T-helper 2 cell treated with Interferon-gamma antibody and Interleukin-4, amounts not matched to agents 100 ng/mL and 5 ng/mL, for 36 hours (primary cell): Measurements from ENCODE around the gene NR5A1. TPM values are rescaled to one million over a fixed set of nuclear protein-coding genes. Genes with fewer than 3 reads are reported as not detected.

Experiments used
- intact Hi-C: fragments of 100-400 bp; cut with micrococcal nuclease; formaldehyde crosslinking; loops from one replicate; pipeline ENCODE4 v1.15.1; 2023
- total RNA-seq: library from RNA; stranded (reverse); gene quantifications from 2 replicates; pipeline ENCODE4 v1.2.3, GENCODE V29; 2022

NR5A1 gene
- total RNA-seq, 1 donor from 2014 or later = not detected

DNA sequence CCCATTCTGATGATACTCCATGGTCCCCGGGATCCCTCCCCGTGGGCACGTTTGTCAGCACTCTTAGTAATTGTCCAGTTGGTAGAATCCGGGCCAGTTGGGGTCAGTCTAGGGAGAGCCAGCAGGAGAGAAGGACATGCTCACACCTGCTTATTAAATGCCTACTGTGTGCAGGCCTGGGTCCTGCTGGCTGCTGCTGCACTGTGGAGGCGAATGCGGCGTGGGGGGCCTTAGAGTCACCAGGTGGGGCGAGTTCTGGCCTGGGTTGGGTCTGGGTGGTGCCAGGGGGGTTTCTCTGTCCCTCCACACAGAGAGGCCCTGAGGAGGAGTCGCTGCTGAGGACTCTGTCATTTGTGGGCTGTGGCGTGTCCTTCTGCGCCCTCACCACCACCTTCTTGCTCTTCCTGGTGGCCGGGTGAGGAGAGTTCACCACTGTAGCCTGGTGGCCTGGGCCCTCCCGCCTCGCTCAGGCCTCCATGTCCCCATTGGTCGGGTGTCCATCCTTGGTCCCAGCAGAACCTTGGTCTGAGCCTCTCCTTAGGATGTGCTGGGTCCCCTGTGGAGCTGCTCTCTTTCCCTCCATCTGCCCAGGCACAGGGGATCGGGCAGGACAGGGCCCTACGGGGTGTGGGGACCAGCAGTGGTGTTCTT, 39.7 kb downstream of the NR5A1 start:
- intact Hi-C loops = no loop called here

DNA sequence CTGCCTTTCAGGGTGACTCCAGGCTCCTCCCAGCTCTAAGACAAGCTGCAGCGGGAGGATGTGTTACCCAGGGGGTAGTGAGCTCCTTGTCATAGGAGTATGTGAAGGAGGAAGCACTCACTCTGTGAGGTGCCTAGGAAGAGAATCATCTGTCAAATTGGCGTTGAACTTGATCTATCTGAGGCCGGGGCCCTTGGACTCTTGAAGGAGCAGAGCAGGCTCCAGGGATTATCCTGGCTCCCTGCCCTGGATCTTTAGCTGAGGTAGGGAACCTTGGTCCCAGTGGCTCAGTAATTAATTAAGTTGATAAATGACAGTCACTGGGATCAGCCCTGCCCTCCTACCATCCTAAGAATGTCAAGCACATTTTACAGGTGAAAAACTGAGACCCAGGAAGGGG, 41.5 kb downstream of the NR5A1 start:
- intact Hi-C loops = no loop called here

- intact Hi-C loops = no loop called here
These were observed 44.5 kb downstream of the NR5A1 start for GRCh38 chr9:124462739-124463138.

DNA sequence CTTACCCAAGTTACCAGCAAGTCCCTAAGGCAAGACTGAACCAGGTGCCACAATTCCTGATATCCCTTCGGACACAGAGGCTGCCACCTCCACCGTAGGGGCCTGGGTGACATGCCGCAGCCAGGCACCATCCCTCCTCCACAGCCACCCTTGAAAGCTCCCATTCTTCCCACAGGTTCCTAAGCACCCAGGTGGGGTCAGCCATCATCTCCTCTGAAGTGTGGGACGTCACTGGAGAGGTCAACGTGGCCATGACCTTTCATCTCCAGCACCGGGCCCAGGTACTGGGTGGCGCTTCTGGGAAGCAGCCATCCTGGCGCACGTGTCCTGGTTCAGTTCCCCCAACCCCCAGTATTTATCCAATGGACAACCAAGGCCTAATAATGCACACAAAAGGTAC, 48.8 kb downstream of the NR5A1 start:
- intact Hi-C loops = no loop called here

GRCh38 chr9:124457887-124458431, 49.2 kb downstream of the NR5A1 start:
- intact Hi-C loops = no loop called here

- intact Hi-C loops = no loop called here
These were observed 49.9 kb downstream of the NR5A1 start for GRCh38 chr9:124457079-124457886.

GRCh38 chr9:124456341-124457078, 50.7 kb downstream of the NR5A1 start:
- intact Hi-C loops = no loop called here

DNA sequence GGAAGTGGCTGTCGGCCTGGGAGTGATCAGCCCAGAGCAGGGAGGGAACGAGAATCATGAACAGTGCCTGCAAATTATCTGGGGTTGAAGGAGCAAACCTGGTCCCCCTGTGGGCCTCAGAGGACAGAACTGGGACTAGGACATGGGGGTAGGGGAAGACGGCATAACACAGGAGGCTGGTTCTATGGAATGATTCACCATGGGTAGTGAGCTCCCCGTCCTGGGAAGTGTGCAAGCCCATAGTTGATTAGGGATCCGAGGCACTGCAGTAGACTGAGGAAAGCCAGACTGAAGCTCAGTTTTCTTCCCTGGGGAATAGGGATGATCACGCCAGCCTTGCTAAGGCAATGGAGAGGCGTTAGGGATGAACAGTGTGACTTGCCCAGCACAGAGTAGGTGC, 51.4 kb downstream of the NR5A1 start:
- intact Hi-C loops = no loop called here

DNA sequence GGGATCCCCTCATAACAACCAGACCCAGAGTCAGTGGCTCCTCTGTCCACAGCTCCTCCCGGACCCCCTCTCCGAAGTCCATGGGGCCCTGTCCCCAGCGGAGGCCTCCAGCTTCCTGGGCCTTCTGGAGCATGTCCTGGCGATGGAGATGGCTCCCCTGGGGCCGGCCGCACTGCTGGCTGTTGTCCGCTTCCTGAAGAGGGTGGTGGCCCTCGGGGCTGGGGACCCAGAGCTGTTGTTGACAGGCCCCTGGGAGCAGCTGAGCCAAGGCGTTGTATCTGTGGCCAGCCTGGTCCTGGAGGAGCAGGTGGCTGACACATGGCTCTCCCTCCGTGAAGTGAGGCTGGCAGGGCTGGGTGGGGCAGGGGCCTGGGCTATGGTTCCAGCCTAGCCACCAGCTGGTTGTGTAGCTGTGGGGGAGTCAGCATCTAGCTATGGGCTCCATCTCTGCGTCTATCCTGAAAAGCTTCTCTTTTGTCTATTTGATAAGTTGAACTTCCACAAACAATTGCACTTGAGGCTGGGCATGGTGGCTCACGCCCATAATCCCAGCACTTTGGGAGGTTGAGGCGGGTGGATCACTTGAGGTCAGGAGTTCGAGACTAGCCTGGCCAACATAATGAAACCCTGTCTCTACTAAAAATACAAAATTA, 52.3 kb downstream of the NR5A1 start:
- intact Hi-C loops = no loop called here

DNA sequence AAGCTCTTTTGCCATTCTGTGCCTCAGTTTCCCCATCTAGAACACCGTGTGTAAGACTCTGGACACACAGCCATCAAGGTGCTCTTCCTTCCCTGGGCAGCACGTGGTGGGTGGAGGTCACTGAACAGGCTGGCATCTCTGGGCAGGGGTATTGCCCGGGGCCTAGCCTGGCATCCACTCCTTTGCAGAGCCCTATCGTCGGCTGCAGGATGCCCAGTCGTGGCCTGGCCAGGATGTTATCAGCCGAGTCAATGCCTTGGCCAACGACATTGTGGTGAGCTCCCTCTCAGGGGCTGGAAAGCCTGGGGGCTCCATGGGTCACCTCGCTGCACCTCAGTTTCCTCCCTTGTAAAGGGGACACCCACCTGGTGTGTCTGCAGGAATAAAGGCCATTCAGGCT, 52.9 kb downstream of the NR5A1 start:
- intact Hi-C loops = no loop called here

DNA sequence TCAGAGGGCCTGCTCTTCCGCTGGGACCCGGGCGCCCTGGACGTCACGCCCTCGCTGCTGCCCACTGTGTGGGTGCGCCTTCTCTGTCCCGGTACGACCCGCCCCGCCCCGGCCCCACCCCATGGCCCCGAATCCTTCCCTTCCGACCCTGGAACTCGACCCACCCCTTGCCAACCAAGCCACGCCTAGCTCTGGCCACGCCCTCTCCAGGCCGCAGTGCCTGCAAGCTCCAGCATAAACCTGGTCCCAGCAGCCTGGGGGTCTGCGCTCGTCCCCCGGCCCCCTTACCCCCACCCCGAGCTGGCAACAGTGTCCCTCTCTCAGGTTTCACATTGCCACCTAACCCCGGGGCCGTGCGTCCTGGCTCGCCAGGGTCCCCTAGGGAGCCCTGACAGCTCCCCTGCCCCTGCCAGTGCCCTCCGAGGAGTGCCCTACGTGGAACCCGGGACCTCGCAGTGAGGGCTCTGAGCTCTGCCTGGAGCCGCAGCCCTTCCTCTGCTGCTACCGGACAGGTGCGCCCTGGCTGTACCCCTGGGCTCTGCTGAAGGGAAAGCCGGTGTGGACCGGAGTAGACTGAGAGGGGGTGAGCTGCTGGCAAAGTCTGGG, 53.5 kb downstream of the NR5A1 start:
- intact Hi-C loops = no loop called here

DNA sequence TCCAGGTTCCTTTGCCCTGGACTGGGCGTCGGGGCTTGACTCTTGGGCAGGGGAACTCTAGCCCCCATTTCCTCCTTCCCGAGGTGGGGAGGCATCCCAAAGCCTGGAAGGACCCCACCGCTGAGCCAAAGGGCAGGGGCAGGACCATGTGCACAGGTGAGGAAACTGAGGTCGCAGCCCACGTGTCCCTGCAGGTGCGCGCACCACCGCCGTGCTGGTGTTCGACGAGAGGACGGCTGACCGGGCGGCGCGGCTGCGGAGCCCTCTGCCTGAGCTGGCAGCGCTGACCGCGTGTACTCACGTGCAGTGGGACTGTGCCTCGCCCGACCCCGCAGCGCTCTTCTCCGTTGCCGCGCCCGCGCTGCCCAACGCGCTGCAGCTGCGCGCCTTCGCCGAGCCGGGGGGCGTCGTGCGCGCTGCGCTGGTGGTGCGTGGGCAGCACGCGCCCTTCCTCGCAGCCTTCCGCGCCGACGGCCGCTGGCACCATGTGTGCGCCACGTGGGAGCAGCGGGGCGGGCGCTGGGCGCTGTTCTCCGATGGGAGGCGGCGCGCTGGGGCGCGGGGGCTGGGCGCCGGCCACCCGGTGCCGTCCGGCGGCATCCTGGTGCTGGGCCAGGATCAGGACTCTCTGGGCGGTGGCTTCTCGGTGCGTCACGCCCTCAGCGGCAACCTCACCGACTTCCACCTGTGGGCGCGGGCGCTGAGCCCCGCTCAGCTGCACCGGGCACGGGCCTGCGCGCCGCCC, 54.2 kb downstream of the NR5A1 start:
- intact Hi-C loops = no loop called here

DNA sequence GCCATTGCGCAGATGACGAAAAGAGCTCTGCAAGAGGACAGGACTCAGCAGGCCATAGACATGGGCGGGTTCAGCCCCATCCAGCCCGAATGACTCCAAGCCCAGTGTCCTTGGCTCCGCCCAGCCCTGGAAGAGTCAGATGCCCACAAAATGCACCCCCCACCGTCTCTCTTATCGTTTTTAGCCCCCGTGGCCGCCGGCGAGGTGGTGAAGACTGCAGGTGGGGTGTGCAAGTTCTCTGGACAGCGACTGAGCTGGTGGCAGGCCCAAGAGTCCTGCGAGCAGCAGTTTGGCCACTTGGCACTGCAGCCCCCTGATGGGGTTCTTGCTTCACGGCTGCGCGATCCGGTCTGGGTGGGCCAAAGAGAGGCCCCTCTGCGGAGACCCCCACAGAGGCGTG, 54.9 kb downstream of the NR5A1 start:
- intact Hi-C loops = no loop called here

DNA sequence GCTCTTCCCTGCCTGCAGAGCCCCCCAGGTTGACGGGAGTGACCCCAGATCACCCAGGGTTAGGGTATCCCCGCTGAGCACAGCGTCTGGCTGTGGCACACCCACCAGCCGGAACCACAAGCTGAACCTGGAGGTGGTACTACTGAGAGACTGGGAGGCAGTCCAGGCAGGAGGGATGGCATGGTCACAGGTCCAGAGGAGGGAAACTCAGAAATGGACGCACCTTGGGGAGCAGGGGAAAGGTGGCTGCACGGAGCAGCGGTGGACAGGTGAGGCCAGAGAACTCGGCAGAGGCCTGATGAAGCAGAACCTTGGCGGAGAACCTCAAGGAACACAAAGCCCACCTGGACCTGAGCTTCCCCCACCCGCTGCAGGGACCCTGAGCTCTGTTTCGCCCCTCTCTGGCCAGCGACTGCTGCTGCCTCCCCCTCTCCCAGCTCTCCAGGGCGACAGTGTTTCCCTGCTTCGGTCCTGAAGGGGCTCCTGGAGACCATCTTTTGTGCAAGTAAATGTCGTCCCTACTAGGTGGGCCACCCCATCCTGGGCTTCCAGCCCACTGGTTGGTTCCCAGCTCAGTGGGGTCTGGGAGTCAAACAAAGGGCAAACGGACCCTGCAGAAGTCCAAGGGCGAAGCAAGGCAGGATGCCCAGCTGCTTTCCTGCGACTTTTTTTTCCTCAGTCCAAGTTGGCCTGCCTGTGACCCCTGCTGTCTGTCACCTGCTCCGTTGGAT, 56.1 kb downstream of the NR5A1 start:
- intact Hi-C loops = no loop called here

GRCh38 chr9:124450241-124450924, 56.8 kb downstream of the NR5A1 start, which contains the start of gene ADGRD2:
Gene ADGRD2 (plus strand): TSS chr9:124450451. CDS start chr9:124451667, 1,216 bp downstream.
- intact Hi-C loops = no loop called here

- intact Hi-C loops = no loop called here
These were observed 57.6 kb downstream of the NR5A1 start for GRCh38 chr9:124449381-124450151.

GRCh38 chr9:124448019-124448418, 59.2 kb downstream of the NR5A1 start:
- intact Hi-C loops = no loop called here

DNA sequence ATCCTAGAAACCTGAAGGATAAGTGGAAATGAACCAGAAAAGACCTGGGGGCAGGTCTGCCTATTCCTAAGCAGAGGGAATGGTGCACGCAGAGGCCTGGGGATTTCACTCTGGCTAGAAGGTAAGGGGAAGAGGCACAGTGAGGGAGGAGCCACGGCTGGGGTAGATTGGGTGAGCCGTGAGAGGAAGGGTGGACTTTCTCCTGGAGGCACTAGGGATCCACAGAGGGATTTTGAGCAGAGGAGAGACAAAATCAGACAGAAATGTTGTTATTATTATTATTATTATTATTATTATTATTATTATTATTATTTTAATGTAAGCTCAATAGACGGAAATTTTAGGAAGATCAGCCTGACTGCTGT, 59.9 kb downstream of the NR5A1 start:
- intact Hi-C loops = no loop called here
